WTC11 (cell line): ENCODE measurements around the gene P2RX3. TPM values are rescaled to one million over a fixed set of nuclear protein-coding genes. Genes with fewer than 3 reads are reported as not detected.

Source experiments
- ATAC-seq: fragments of 200-7000 bp; cut with Tn5 transposase; 2 replicates; pipeline ENCODE4 v1.10.0; 2021; ENCODE audit warnings: mild to moderate bottlenecking, moderate library complexity
- CTCF ChIA-PET: fragments of 300-600 bp; sonication (Branson Sonifier 250); formaldehyde crosslinking; loops from one replicate; lab custom pipeline; 2021; ENCODE audit warnings: antibody characterized with exemption; lab: Charles Lee
- POLR2A ChIA-PET: fragments of 350-600 bp; sonication (Branson Sonifier 250); formaldehyde crosslinking; loops from one replicate; lab custom pipeline; 2021; ENCODE audit warnings: antibody characterized with exemption; lab: Charles Lee
- DNase-seq: peaks from one replicate; pipeline ENCODE4 v3.0.0; 2021; ENCODE audit warnings: low spot score
- H3K27ac Mint-ChIP-seq: 2 replicates; pipeline ENCODE4 v1.8.0; 2021; ENCODE audit warnings: mixed read lengths
- H3K27me3 Mint-ChIP-seq: 2 replicates; pipeline ENCODE4 v1.8.0; 2021; ENCODE audit warnings: low read depth, mild to moderate bottlenecking, moderate library complexity, mixed read lengths
- H3K36me3 Mint-ChIP-seq: 2 replicates; pipeline ENCODE4 v1.8.0; 2021; ENCODE audit warnings: mixed read lengths
- H3K4me1 Mint-ChIP-seq: 2 replicates; pipeline ENCODE4 v1.8.0; 2022; ENCODE audit warnings: mixed read lengths
- H3K4me3 Mint-ChIP-seq: 2 replicates; pipeline ENCODE4 v1.8.0; 2021; ENCODE audit warnings: mild to moderate bottlenecking, moderate library complexity, mixed read lengths
- H3K9me3 Mint-ChIP-seq: 2 replicates; pipeline ENCODE4 v1.8.0; 2021; ENCODE audit warnings: mixed read lengths
- IRF2 ChIP-seq: sonication (generic); formaldehyde crosslinking; IDR thresholded peaks from 2 replicates; pipeline ENCODE4 v1.8.0; 2022; ENCODE audit warnings: low read depth, missing genetic modification reagents, borderline replicate concordance
- JUN ChIP-seq: sonication (generic); formaldehyde crosslinking; IDR thresholded peaks from 2 replicates; pipeline ENCODE4 v1.8.0; 2023; ENCODE audit warnings: mild to moderate bottlenecking, missing genetic modification reagents
- NFE2L1 ChIP-seq: sonication (generic); formaldehyde crosslinking; IDR thresholded peaks from 2 replicates; pipeline ENCODE4 v1.8.1; 2023; ENCODE audit warnings: missing genetic modification reagents
- NFYB ChIP-seq: sonication (generic); formaldehyde crosslinking; conservative IDR thresholded peaks from 2 replicates; pipeline ENCODE4 v1.8.0; 2022; ENCODE audit warnings: low read depth, missing genetic modification reagents
- NR1H2 ChIP-seq: sonication (generic); formaldehyde crosslinking; IDR thresholded peaks from 2 replicates; pipeline ENCODE4 v1.9.0; 2021; ENCODE audit warnings: mild to moderate bottlenecking, moderate library complexity, missing genetic modification reagents
- NR3C1 ChIP-seq: sonication (generic); formaldehyde crosslinking; conservative IDR thresholded peaks from 2 replicates; pipeline ENCODE4 v1.8.1; 2023; ENCODE audit warnings: low read depth, mild to moderate bottlenecking, missing genetic modification reagents
- OVOL2 ChIP-seq: fragments of 250-450 bp; sonication (Bioruptor Pico); IDR thresholded peaks from 2 replicates; pipeline ENCODE4 v1.9.0; 2021; ENCODE audit warnings: mild to moderate bottlenecking, borderline replicate concordance
- RELA ChIP-seq: sonication (generic); formaldehyde crosslinking; IDR thresholded peaks from 2 replicates; pipeline ENCODE4 v1.8.1; 2022; ENCODE audit warnings: missing genetic modification reagents, mild to moderate bottlenecking, borderline replicate concordance
- SMAD3 ChIP-seq: sonication (generic); formaldehyde crosslinking; IDR thresholded peaks from 2 replicates; pipeline ENCODE4 v1.8.0; 2022; ENCODE audit warnings: missing genetic modification reagents, mild to moderate bottlenecking, borderline replicate concordance
- ZNF317 ChIP-seq: sonication (generic); formaldehyde crosslinking; IDR thresholded peaks from 2 replicates; pipeline ENCODE4 v1.8.1; 2023; ENCODE audit warnings: low read depth, mild to moderate bottlenecking, moderate library complexity, missing genetic modification reagents, borderline replicate concordance
- ZNF423 ChIP-seq: fragments of 250-450 bp; sonication (Bioruptor Pico); IDR thresholded peaks from 2 replicates; pipeline ENCODE4 v2.1.2; 2022; ENCODE audit warnings: mild to moderate bottlenecking, moderate library complexity
- total RNA-seq: library from RNA; stranded (reverse); gene quantifications from 3 replicates; pipeline ENCODE4 v1.2.3, GENCODE V29; 2021
- TF ChIP-seq, protein P1 (sequence below): sonication (generic); formaldehyde crosslinking; IDR thresholded peaks from 2 replicates; pipeline ENCODE4 v1.8.0; 2022; ENCODE audit warnings: mild to moderate bottlenecking, missing genetic modification reagents
- TF ChIP-seq, protein P2 (sequence below): sonication (generic); formaldehyde crosslinking; IDR thresholded peaks from 2 replicates; pipeline ENCODE4 v1.8.0; 2023; ENCODE audit warnings: mild to moderate bottlenecking, missing genetic modification reagents
- TF ChIP-seq, protein P3 (sequence below): sonication (generic); formaldehyde crosslinking; conservative IDR thresholded peaks from 2 replicates; pipeline ENCODE4 v1.8.1; 2022; ENCODE audit warnings: mild to moderate bottlenecking, missing genetic modification reagents
- TF ChIP-seq, protein P4 (sequence below): sonication (generic); formaldehyde crosslinking; IDR thresholded peaks from 2 replicates; pipeline ENCODE4 v1.8.0; 2022; ENCODE audit warnings: mild to moderate bottlenecking, missing genetic modification reagents
- TF ChIP-seq, protein P5 (sequence below): fragments of 250-450 bp; sonication (Bioruptor Pico); IDR thresholded peaks from 2 replicates; pipeline ENCODE4 v1.9.0; 2021; ENCODE audit warnings: mild to moderate bottlenecking, borderline replicate concordance
- TF ChIP-seq, protein P6 (sequence below): fragments of 250-450 bp; sonication (Bioruptor Pico); IDR thresholded peaks from 2 replicates; pipeline ENCODE4 v1.8.0; 2021; ENCODE audit warnings: mild to moderate bottlenecking
- TF ChIP-seq, protein P7 (sequence below): sonication (generic); formaldehyde crosslinking; IDR thresholded peaks from 2 replicates; pipeline ENCODE4 v1.8.0; 2022; ENCODE audit warnings: missing genetic modification reagents
- TF ChIP-seq, protein P8 (sequence below): fragments of 250-450 bp; sonication (Bioruptor Pico); IDR thresholded peaks from 2 replicates; pipeline ENCODE4 v1.9.0; 2021; ENCODE audit warnings: mild to moderate bottlenecking

P2RX3 gene
- total RNA-seq, 1 experiment from 2014 or later = 0.26 TPM

DNA sequence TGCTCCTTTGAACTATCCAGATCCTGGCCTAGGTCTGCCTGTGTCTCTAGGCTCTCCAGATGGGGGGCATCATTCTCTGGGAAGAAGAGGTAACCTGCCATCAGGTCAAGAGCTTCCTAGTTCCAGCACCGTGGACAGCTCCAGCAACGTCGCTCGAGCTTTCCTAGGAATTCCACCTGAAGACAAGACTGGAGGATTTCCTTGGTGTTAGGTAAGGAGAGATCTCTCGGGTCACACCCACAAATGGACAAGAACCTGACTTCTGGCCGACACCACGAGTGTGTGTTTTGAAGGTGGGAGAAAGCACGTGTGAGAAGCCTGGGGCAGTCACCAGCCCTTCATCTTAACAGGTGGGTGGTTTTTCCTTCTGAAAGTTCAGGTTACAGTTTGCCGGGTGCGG, 41.6 kb downstream of the P2RX3 start (continued):
- TF ChIP-seq, protein P1, sequence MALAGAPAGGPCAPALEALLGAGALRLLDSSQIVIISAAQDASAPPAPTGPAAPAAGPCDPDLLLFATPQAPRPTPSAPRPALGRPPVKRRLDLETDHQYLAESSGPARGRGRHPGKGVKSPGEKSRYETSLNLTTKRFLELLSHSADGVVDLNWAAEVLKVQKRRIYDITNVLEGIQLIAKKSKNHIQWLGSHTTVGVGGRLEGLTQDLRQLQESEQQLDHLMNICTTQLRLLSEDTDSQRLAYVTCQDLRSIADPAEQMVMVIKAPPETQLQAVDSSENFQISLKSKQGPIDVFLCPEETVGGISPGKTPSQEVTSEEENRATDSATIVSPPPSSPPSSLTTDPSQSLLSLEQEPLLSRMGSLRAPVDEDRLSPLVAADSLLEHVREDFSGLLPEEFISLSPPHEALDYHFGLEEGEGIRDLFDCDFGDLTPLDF (CRISPR knock-in tag) = no peak
- TF ChIP-seq ZNF317 (CRISPR knock-in tag) (no peak), JUN (peak; percentile 70; the same call in 1 of the 2 replicates), NFE2L1 (CRISPR knock-in tag) (no peak), SMAD3 (peak; percentile 32; the same call in 1 of the 2 replicates), ZNF423 (no peak)
- TF ChIP-seq, protein P2, sequence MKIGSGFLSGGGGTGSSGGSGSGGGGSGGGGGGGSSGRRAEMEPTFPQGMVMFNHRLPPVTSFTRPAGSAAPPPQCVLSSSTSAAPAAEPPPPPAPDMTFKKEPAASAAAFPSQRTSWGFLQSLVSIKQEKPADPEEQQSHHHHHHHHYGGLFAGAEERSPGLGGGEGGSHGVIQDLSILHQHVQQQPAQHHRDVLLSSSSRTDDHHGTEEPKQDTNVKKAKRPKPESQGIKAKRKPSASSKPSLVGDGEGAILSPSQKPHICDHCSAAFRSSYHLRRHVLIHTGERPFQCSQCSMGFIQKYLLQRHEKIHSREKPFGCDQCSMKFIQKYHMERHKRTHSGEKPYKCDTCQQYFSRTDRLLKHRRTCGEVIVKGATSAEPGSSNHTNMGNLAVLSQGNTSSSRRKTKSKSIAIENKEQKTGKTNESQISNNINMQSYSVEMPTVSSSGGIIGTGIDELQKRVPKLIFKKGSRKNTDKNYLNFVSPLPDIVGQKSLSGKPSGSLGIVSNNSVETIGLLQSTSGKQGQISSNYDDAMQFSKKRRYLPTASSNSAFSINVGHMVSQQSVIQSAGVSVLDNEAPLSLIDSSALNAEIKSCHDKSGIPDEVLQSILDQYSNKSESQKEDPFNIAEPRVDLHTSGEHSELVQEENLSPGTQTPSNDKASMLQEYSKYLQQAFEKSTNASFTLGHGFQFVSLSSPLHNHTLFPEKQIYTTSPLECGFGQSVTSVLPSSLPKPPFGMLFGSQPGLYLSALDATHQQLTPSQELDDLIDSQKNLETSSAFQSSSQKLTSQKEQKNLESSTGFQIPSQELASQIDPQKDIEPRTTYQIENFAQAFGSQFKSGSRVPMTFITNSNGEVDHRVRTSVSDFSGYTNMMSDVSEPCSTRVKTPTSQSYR (CRISPR knock-in tag) = no peak
- TF ChIP-seq, protein P3, sequence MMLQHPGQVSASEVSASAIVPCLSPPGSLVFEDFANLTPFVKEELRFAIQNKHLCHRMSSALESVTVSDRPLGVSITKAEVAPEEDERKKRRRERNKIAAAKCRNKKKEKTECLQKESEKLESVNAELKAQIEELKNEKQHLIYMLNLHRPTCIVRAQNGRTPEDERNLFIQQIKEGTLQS (CRISPR knock-in tag) = no peak
- TF ChIP-seq, protein P4, sequence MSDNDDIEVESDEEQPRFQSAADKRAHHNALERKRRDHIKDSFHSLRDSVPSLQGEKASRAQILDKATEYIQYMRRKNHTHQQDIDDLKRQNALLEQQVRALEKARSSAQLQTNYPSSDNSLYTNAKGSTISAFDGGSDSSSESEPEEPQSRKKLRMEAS (CRISPR knock-in tag) = no peak

DNA sequence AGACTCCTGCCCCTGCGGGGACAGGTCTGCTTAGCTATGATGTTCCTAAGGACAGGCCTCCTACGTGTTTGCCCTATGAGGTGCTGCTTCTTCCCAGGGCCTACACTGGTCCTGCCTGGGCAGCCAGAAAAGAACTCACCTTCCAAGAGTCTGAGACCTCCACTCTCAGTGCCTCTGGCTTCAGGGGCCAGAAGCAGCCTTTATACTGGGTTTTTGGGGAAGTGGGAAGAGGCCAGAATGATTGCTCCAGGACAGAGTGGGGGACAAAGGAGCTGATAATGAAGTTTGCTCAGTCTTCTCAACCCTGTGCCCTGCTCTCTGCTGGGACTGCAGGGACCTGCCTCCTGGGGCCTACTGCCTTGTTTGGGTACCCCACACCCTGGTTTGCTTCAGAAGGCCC, 42.8 kb downstream of the P2RX3 start, which contains the start of gene PRG3:
Gene PRG3 (minus strand): TSS at position 176 of the 400 bp plus-strand sequence. CDS start 442 bp downstream, outside the sequence.
- Mint-ChIP-seq H3K36me3 (no peaks in the 10 kb centered on the region), H3K4me3 (no peak within 1 kb of the TSS), H3K27me3 (peaks cover 39% of the 10 kb centered on the region), H3K4me1 (peaks cover 2% of the 10 kb centered on the region; the same call in 1 of the 2 replicates), H3K9me3 (no peaks in the 10 kb centered on the region), H3K27ac (no peak within 1 kb of the TSS)
- ATAC-seq (no peak), DNase-seq (no peak)
- CTCF ChIA-PET = interaction anchor here (0.7 to 2.6 kb wide), 5 partner anchors 18 to 78 kb away, joined by 3 to 22 read pairs (median 3); no protein-coding TSS in a partner anchor
- POLR2A ChIA-PET = interaction anchor here (0.7 kb wide), 1 partner anchor 98 kb away, joined by 4 read pairs; no protein-coding TSS in a partner anchor
- TF ChIP-seq JUN (no peak), RELA (CRISPR knock-in tag) (no peak), OVOL2 (CRISPR knock-in tag) (no peak), NFYB (CRISPR knock-in tag) (no peak), NR3C1 (CRISPR knock-in tag) (no peak), NR1H2 (no peak), IRF2 (no peak)
- TF ChIP-seq, protein P5, sequence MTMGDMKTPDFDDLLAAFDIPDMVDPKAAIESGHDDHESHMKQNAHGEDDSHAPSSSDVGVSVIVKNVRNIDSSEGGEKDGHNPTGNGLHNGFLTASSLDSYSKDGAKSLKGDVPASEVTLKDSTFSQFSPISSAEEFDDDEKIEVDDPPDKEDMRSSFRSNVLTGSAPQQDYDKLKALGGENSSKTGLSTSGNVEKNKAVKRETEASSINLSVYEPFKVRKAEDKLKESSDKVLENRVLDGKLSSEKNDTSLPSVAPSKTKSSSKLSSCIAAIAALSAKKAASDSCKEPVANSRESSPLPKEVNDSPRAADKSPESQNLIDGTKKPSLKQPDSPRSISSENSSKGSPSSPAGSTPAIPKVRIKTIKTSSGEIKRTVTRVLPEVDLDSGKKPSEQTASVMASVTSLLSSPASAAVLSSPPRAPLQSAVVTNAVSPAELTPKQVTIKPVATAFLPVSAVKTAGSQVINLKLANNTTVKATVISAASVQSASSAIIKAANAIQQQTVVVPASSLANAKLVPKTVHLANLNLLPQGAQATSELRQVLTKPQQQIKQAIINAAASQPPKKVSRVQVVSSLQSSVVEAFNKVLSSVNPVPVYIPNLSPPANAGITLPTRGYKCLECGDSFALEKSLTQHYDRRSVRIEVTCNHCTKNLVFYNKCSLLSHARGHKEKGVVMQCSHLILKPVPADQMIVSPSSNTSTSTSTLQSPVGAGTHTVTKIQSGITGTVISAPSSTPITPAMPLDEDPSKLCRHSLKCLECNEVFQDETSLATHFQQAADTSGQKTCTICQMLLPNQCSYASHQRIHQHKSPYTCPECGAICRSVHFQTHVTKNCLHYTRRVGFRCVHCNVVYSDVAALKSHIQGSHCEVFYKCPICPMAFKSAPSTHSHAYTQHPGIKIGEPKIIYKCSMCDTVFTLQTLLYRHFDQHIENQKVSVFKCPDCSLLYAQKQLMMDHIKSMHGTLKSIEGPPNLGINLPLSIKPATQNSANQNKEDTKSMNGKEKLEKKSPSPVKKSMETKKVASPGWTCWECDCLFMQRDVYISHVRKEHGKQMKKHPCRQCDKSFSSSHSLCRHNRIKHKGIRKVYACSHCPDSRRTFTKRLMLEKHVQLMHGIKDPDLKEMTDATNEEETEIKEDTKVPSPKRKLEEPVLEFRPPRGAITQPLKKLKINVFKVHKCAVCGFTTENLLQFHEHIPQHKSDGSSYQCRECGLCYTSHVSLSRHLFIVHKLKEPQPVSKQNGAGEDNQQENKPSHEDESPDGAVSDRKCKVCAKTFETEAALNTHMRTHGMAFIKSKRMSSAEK = no peak
- TF ChIP-seq, protein P6, sequence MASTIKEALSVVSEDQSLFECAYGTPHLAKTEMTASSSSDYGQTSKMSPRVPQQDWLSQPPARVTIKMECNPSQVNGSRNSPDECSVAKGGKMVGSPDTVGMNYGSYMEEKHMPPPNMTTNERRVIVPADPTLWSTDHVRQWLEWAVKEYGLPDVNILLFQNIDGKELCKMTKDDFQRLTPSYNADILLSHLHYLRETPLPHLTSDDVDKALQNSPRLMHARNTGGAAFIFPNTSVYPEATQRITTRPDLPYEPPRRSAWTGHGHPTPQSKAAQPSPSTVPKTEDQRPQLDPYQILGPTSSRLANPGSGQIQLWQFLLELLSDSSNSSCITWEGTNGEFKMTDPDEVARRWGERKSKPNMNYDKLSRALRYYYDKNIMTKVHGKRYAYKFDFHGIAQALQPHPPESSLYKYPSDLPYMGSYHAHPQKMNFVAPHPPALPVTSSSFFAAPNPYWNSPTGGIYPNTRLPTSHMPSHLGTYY (CRISPR knock-in tag) = no peak
- TF ChIP-seq, protein P1 (CRISPR knock-in tag) = no peak
- TF ChIP-seq, protein P7, sequence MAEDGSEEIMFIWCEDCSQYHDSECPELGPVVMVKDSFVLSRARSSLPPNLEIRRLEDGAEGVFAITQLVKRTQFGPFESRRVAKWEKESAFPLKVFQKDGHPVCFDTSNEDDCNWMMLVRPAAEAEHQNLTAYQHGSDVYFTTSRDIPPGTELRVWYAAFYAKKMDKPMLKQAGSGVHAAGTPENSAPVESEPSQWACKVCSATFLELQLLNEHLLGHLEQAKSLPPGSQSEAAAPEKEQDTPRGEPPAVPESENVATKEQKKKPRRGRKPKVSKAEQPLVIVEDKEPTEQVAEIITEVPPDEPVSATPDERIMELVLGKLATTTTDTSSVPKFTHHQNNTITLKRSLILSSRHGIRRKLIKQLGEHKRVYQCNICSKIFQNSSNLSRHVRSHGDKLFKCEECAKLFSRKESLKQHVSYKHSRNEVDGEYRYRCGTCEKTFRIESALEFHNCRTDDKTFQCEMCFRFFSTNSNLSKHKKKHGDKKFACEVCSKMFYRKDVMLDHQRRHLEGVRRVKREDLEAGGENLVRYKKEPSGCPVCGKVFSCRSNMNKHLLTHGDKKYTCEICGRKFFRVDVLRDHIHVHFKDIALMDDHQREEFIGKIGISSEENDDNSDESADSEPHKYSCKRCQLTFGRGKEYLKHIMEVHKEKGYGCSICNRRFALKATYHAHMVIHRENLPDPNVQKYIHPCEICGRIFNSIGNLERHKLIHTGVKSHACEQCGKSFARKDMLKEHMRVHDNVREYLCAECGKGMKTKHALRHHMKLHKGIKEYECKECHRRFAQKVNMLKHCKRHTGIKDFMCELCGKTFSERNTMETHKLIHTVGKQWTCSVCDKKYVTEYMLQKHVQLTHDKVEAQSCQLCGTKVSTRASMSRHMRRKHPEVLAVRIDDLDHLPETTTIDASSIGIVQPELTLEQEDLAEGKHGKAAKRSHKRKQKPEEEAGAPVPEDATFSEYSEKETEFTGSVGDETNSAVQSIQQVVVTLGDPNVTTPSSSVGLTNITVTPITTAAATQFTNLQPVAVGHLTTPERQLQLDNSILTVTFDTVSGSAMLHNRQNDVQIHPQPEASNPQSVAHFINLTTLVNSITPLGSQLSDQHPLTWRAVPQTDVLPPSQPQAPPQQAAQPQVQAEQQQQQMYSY (CRISPR knock-in tag) = no peak
- TF ChIP-seq, protein P8, sequence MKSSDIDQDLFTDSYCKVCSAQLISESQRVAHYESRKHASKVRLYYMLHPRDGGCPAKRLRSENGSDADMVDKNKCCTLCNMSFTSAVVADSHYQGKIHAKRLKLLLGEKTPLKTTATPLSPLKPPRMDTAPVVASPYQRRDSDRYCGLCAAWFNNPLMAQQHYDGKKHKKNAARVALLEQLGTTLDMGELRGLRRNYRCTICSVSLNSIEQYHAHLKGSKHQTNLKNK (CRISPR knock-in tag) = no peak
